Measurements from ENCODE around the gene MARCHF2. TPM values are rescaled to one million over a fixed set of nuclear protein-coding genes. Genes with fewer than 3 reads are reported as not detected.

MARCHF2 gene
- total and polyA plus RNA-seq, 2 donors (not counting 3 experiments of a cell fraction or from before 2014, with no cell fraction given): 43.5 to 91.9 TPM

- Histone ChIP-seq H3K27me3 (ENCODE audit: control insufficient read depth in 2 of 2, insufficient read depth in 2 of 2, low read length in 2 of 2) (no peaks in the 10 kb centered on the region), H3K4me1 (ENCODE audit: control insufficient read depth, extremely low read depth, insufficient read depth, low read length) (peaks cover 34% of the 10 kb centered on the region), H3K4me3 (replicated peaks in 1 of 3; ENCODE audit: insufficient read depth in 1 of 3, low read depth in 1 of 3, low read length in 3 of 3) (no peak overlapping the region), H4K20me1 (replicated peaks; ENCODE audit: control insufficient read depth, extremely low read depth, insufficient read depth, low read length) (peaks cover 41% of the 10 kb centered on the region), H3K9me1 (replicated peaks; ENCODE audit: control insufficient read depth, extremely low read depth, insufficient read depth, low read length) (no peaks in the 10 kb centered on the region), H3K9ac (replicated peaks; ENCODE audit: extremely low read depth, insufficient read depth, low read length) (no peak overlapping the region), H3K9me3 (replicated peaks; ENCODE audit: control insufficient read depth, insufficient read depth, low read length) (no peaks in the 10 kb centered on the region), H3K36me3 (ENCODE audit: control insufficient read depth in 2 of 2, extremely low read depth in 1 of 2, insufficient read depth in 2 of 2, low read length in 2 of 2) (peaks cover 8 to 23% of the 10 kb centered on the region in 2 experiments), H3K4me2 (ENCODE audit: insufficient read depth, low read length) (no peak overlapping the region), H3K79me2 (ENCODE audit: control insufficient read depth, insufficient read depth, low read length) (peaks cover 98% of the 10 kb centered on the region), H2AFZ (ENCODE audit: low read depth, low read length) (no peak overlapping the region), H3K27ac (ENCODE audit: insufficient read depth, low read depth, low read length) (no peak overlapping the region)
- no peak for FAIRE-seq
- no TSS peak for BruUV-seq (replicated peaks)
- CTCF ChIA-PET: interaction anchor here (0.9 to 3.0 kb wide), 3 partner anchors 38 to 185 kb away, joined by 4 to 13 read pairs (median 4); partner anchors contain the start of gene MARCHF2
- no peak for TF ChIP-seq CTCF (IDR thresholded peaks at IDR 0.05; ENCODE audit: extremely low read depth in 1 of 2, insufficient read depth in 1 of 2, low read depth in 1 of 2, low read length in 2 of 2)
- TF ChIP-seq EZH2 (IDR thresholded peaks at IDR 0.05; ENCODE audit: borderline replicate concordance, low read depth, low read length, severe bottlenecking): no peak
- no peak for TF ChIP-seq GATA2 (IDR thresholded peaks at IDR 0.05; ENCODE audit: insufficient read depth, insufficient read length, low read depth, low read length)
- TF ChIP-seq MYC (IDR thresholded peaks at IDR 0.05; ENCODE audit: low read depth, low read length): no peak
- POLR2A ChIA-PET: no interaction called here
- no peak for DNase-seq (ENCODE audit: low read depth, low spot score)
- intact Hi-C loops (cut with micrococcal nuclease) (no loop called here), dilution Hi-C loops (cut with MboI; ENCODE audit: extremely low pct_ligation_motif_present, low sequenced_read_pairs) (no loop called here)
Observed at GRCh38 chr19:8451377-8451776, 38.3 kb downstream of the MARCHF2 start.

GRCh38 chr19:8451885-8452284, 38.8 kb downstream of the MARCHF2 start:
- Histone ChIP-seq H3K4me2 (ENCODE audit: insufficient read depth, low read length) (no peak overlapping the region), H3K79me2 (ENCODE audit: control insufficient read depth, insufficient read depth, low read length) (peaks cover 98% of the 10 kb centered on the region), H3K27ac (ENCODE audit: insufficient read depth, low read depth, low read length) (no peak overlapping the region), H2AFZ (ENCODE audit: low read depth, low read length) (no peak overlapping the region), H3K36me3 (ENCODE audit: control insufficient read depth in 2 of 2, extremely low read depth in 1 of 2, insufficient read depth in 2 of 2, low read length in 2 of 2) (peaks cover 12 to 23% of the 10 kb centered on the region in 2 experiments), H3K27me3 (ENCODE audit: control insufficient read depth in 2 of 2, insufficient read depth in 2 of 2, low read length in 2 of 2) (no peaks in the 10 kb centered on the region), H4K20me1 (replicated peaks; ENCODE audit: control insufficient read depth, extremely low read depth, insufficient read depth, low read length) (peaks cover 38% of the 10 kb centered on the region), H3K9me3 (replicated peaks; ENCODE audit: control insufficient read depth, insufficient read depth, low read length) (no peaks in the 10 kb centered on the region), H3K9me1 (replicated peaks; ENCODE audit: control insufficient read depth, extremely low read depth, insufficient read depth, low read length) (no peaks in the 10 kb centered on the region), H3K9ac (replicated peaks; ENCODE audit: extremely low read depth, insufficient read depth, low read length) (no peak overlapping the region), H3K4me1 (ENCODE audit: control insufficient read depth, extremely low read depth, insufficient read depth, low read length) (peaks cover 31% of the 10 kb centered on the region), H3K4me3 (replicated peaks in 1 of 3; ENCODE audit: insufficient read depth in 1 of 3, low read depth in 1 of 3, low read length in 3 of 3) (no peak overlapping the region)
- dilution Hi-C loops (cut with MboI; ENCODE audit: extremely low pct_ligation_motif_present, low sequenced_read_pairs) (no loop called here), intact Hi-C loops (cut with micrococcal nuclease) (no loop called here)
- FAIRE-seq: peak; percentile 75
- DNase-seq (ENCODE audit: low read depth, low spot score): no peak
- POLR2A ChIA-PET: interaction anchor here (0.6 kb wide), 1 partner anchor 286 kb away, joined by 3 read pairs; no protein-coding TSS in a partner anchor
- TF ChIP-seq POLR2A (IDR thresholded peaks at IDR 0.05; ENCODE audit: low read depth, low read length) (no peak), FOS (IDR thresholded peaks at IDR 0.05; ENCODE audit: borderline replicate concordance, insufficient read depth, low read length) (peak; percentile 26)
- BruUV-seq (replicated peaks): no TSS peak
- CTCF ChIA-PET: interaction anchor here (0.6 to 3.0 kb wide), 4 partner anchors 39 to 98 kb away, joined by 3 to 13 read pairs (median 4); partner anchors contain the start of gene MARCHF2
